NCI-H2227 (cell line): ENCODE results near the gene LYRM1.
A peak's percentile ranks its signal among the peaks of the same experiment; 100 is the strongest.
"Not testable (repeated sequence)": the region's sequence is repeated elsewhere in the genome, so short reads cannot be mapped to it uniquely, and the experiment has no call there.

Experiments used
- DNase-seq: peaks from one replicate; lab custom pipeline; 2025; ENCODE audit not compliant: unreplicated experiment; lab: John Stamatoyannopoulos, UW

LYRM1 gene

GRCh38 chr16:20931066-20931600 lies 30.6 kb downstream of the LYRM1 start:
- no peak for DNase-seq

GRCh38 chr16:20933589-20933988 lies 33.0 kb downstream of the LYRM1 start:
- no peak for DNase-seq

DNA sequence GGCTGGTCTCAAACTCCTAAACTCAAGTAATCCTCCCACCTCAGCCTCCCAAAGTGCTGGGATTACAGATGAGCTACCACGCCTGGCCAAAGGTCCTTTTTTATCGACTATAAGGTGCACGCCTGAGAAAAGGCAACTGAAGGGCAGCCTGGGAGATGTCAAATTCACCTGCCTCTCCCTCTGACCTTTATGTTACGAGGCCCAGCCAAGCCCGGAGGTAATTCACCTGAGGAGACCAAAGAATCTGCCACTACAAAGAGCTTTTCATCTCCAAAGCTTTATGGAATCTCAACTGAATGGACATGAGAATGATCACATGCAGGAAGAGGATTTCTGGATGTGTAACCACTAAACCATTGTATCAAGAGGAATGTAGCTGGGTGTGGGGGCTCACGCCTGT lies 37.2 kb downstream of the LYRM1 start:
- no peak for DNase-seq

DNA sequence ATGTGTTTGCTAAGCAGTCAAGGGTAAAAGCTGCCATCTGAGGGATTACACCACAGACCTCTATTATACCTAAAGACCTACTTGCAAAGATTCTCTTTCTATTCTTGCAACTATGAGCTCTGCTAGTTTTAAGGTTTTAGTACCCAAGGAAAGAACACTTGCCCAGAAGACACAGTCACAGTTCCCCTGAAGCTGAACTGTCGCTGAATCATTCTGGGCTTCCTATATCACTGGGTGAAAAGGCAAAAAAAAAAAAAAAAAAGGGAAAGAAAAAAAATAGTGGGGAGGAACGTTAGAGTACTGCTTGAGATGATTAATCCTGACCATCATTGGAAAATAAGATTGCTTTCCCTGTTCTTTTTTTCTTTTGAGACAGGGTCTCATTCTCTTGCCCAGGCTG lies 37.9 kb downstream of the LYRM1 start:
- DNase-seq = no peak

- DNase-seq = no peak
Observed at GRCh38 chr16:20939611-20940010, 39.0 kb downstream of the LYRM1 start.

DNA sequence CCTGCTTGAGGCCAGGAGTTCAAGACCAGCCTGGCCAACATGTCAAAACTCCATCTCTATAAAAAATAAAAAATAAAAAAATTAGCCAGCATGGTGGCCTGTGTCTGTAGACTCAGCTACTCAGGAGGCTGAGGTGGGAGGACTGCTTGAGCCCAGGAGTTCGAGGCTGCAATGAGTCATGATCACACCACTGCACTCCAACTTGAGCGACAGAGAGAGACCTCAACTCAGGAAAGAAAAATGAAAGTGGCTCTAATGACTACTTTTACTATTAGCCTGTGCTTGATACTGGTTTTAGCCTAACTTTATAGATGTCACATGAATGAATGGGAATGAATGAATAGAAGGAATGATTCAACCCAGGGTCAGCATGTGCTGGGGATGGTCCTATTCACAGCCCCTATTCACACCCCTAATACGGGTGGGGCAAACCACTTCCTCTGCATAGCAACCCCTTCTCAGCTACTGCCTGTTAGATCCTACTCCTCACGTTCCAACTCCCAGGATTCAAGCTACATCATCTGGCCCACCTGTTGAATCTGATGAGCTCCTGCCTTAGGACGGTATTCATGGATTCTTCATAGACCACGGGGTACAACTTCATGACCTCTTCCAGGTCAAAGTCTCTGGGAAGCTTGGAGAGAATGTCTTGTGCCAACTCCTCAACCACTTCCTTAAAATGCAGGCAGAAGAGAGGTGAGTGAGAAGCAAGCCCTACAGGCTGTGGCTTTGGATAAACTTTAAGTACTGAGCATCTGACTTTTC lies 40.5 kb downstream of the LYRM1 start:
- DNase-seq = no peak

DNA sequence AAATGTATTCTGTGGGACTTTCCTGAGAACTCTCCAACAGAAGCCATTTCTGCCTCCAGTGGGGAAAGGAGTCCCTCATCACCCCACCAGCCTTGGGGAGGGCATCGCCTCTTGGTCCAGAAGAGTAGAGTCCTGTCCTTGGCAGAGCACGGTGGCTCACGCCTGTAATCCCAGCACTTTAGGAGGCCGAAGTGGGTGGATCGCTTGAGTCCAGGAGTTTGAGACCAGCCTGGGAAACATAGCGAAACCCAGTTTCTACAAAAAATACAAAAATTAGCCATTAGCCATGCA lies 41.0 kb downstream of the LYRM1 start:
- no peak for DNase-seq

- DNase-seq = no peak
Observed at GRCh38 chr16:20942256-20942655, 41.7 kb downstream of the LYRM1 start.

GRCh38 chr16:20944861-20945574 lies 44.4 kb downstream of the LYRM1 start:
- DNase-seq = no peak

- not testable (repeated sequence) for DNase-seq
Observed at GRCh38 chr16:20945575-20945875, 45.0 kb downstream of the LYRM1 start.

- DNase-seq = no peak
Observed at GRCh38 chr16:20946015-20946629, 45.6 kb downstream of the LYRM1 start.

- DNase-seq = no peak
Observed at GRCh38 chr16:20948444-20948843, 47.9 kb downstream of the LYRM1 start.

DNA sequence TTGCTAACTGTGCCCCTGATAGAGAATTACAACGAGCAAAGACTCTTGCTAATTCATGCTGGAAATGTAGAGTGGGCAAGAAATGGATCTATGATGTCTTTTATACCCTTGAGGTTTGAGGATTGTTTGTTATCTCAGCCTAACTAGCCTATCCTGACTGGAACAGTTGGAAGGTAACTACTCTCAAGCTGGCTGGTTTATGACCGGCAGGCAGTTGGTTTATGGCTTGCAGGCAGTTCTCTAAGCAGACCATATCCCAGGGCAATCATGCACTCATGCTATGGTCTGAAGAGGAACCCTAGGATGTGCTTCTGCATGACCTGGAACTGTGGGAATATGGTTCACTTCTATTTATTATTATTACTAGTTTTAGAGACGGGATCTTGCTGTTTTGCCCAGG lies 49.1 kb downstream of the LYRM1 start:
- no peak for DNase-seq

GRCh38 chr16:20950294-20950693 lies 49.7 kb downstream of the LYRM1 start:
- no peak for DNase-seq

GRCh38 chr16:20952139-20952920 lies 51.8 kb downstream of the LYRM1 start:
- peak; percentile 47 for DNase-seq

- no peak for DNase-seq
Observed at GRCh38 chr16:20954574-20954973, 54.0 kb downstream of the LYRM1 start.

DNA sequence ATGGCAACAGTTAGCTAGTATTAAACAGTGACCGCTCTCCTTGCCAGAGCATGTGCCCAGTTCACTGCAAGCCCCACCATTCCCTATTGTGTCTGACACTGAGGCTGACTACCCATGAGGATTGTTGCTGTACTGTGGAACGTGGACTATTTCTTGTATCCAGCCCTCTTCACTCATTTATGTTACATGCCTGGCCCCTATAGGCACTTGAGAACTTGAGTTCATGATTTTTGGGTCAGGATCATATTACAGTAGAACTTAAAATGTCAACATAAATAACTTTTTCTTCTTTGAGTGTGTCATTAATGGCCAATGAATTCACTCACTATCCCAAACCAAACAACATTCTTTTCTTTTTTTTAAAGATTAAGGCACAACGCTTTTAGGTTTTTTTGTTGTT lies 55.7 kb downstream of the LYRM1 start:
- no peak for DNase-seq

- no peak for DNase-seq
Observed at GRCh38 chr16:20957153-20957552, 56.6 kb downstream of the LYRM1 start.

DNA sequence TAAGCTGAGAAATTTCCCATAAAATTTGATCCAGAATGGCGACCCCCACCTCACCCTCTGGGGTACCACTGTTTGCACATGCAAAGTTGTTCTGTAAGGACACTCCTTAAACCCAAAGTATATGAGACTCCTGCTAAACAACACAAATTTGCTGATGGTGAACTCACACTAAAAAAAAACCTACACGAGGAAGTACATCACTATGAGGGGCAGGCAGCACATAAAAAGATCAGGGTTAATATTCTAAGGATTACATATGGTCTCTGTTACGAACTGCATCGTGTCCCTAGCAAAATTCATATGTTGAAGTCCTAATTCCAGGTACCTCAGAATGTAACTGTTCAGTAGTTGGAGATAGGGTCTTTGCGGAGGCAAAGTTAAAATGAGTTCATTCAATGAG lies 60.3 kb downstream of the LYRM1 start:
- no peak for DNase-seq

DNA sequence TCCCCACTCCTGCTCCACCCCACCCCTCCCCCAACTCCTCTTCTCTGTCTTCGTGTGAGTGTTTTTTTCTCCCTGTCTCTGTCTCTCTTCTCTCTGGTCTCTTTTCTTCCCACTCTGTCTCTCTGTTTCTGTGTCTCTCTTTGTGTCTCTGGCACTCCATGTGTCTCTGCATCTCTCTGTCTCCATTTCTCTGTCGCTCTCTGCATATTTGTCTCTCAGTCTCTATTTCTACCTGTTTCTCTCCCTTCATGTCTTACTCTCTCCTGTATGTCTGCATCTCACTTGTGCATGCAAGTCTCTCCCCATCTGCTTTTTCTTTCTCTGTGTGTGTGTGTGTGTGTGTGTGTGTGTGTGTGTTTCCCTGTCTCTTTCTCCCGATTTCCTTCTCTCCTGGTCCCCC lies 68.2 kb downstream of the LYRM1 start:
- no peak for DNase-seq

DNA sequence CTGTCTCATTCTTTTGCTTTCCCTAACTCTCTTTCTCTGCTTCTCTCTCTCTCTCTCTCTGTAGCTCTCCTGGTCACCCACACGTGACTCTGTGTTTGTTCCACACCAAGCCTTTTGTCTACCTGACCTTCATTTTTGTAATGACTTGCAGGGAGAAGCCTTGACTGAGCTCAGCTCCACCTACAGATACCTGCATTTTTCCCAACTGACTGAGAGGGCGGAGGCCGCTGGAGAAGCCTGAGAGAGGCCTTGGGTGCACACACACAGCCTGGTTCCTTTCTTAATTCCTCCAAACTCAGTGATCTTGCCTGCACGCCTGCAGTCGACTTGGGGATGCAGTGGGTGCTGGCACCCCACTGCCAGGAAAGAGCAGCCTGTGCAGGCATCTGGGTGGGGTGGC lies 68.8 kb downstream of the LYRM1 start:
- no peak for DNase-seq

DNA sequence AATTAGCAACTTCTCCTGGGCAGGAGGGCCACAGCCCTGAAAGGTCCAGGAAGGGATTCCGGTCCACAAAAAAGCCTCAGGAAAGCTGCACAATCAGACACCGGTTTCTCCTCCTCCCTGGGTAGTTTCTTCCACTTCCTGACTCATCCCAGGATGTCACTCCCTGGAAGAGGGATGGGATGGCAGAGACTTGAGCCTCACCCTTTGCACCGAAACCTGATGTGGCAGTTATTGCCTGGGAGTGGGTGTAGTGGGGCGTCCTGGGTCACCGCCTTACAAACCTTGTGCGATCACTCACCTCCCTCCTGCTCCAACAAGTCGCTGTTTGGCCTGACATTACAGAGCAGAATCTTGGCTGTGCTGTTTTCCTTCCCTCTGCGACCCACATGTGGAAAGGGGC lies 70.8 kb downstream of the LYRM1 start:
- no peak for DNase-seq
